ENCODE measurements around the gene DCLK1.
A peak's percentile ranks its signal among the peaks of the same experiment; 100 is the strongest.

The DCLK1 gene

GRCh38 chr13:35936246-35936978 lies 194.8 kb downstream of the DCLK1 start:
- H3K4me3 ChIP-seq (replicated peaks; ENCODE audit: low read depth, low read length), result no peak overlapping the region
- no peak for DNase-seq (ENCODE audit: extremely low read depth, low read depth)
- TF ChIP-seq CTCF (IDR thresholded peaks at IDR 0.05; ENCODE audit: low read depth, low read length, missing control alignments), result no peak

GRCh38 chr13:35930665-35931631 lies 200.2 kb downstream of the DCLK1 start:
- DNase-seq (ENCODE audit: extremely low read depth, low read depth), result no peak
- no peak overlapping the region for H3K4me3 ChIP-seq (replicated peaks; ENCODE audit: low read depth, low read length)

GRCh38 chr13:35927567-35928021 lies 203.6 kb downstream of the DCLK1 start:
- no peak for TF ChIP-seq CTCF (IDR thresholded peaks at IDR 0.05; ENCODE audit: low read depth, low read length, missing control alignments)
- peak; percentile 5 for DNase-seq (ENCODE audit: extremely low read depth, low read depth)
- H3K4me3 ChIP-seq (replicated peaks; ENCODE audit: low read depth, low read length), result no peak overlapping the region

More at GRCh38 chr13:35930665-35931631, 200.2 kb downstream of the DCLK1 start:
- TF ChIP-seq CTCF (IDR thresholded peaks at IDR 0.05; ENCODE audit: low read depth, low read length, missing control alignments), result no peak

GRCh38 chr13:35926859-35927530 lies 204.2 kb downstream of the DCLK1 start:
- TF ChIP-seq CTCF (IDR thresholded peaks at IDR 0.05; ENCODE audit: low read depth, low read length, missing control alignments), result no peak
- DNase-seq (ENCODE audit: extremely low read depth, low read depth), result no peak
- no peak overlapping the region for H3K4me3 ChIP-seq (replicated peaks; ENCODE audit: low read depth, low read length)

- H3K4me3 ChIP-seq (replicated peaks; ENCODE audit: low read depth, low read length), result no peak overlapping the region
- TF ChIP-seq CTCF (IDR thresholded peaks at IDR 0.05; ENCODE audit: low read depth, low read length, missing control alignments), result no peak
- DNase-seq (ENCODE audit: extremely low read depth, low read depth), result no peak
These were observed 205.5 kb downstream of the DCLK1 start for GRCh38 chr13:35925669-35926068.

GRCh38 chr13:35923347-35923746 lies 207.8 kb downstream of the DCLK1 start:
- no peak overlapping the region for H3K4me3 ChIP-seq (replicated peaks; ENCODE audit: low read depth, low read length)
- TF ChIP-seq CTCF (IDR thresholded peaks at IDR 0.05; ENCODE audit: low read depth, low read length, missing control alignments), result no peak
- no peak for DNase-seq (ENCODE audit: extremely low read depth, low read depth)

Measured in HFF-Myc (cell line).